Activated CD4-positive, CD25-positive, alpha-beta regulatory T cell treated with anti-CD3 and anti-CD28 coated beads, Interleukin-2, amount 50 U/mL, for 24 hours (primary cell): ENCODE measurements around the gene TCF3.
"Not testable (repeated sequence)": the region's sequence is repeated elsewhere in the genome, so short reads cannot be mapped to it uniquely, and the experiment has no call there.

Experiments used
- ATAC-seq, 2 donors: fragments of 150-1000 bp; cut with Tn5 transposase; one replicate each; pipeline ENCODE4 v1.10.0; 2021; ENCODE audit warnings: mild to moderate bottlenecking in 1 of 2, moderate library complexity in 1 of 2

Gene TCF3

DNA sequence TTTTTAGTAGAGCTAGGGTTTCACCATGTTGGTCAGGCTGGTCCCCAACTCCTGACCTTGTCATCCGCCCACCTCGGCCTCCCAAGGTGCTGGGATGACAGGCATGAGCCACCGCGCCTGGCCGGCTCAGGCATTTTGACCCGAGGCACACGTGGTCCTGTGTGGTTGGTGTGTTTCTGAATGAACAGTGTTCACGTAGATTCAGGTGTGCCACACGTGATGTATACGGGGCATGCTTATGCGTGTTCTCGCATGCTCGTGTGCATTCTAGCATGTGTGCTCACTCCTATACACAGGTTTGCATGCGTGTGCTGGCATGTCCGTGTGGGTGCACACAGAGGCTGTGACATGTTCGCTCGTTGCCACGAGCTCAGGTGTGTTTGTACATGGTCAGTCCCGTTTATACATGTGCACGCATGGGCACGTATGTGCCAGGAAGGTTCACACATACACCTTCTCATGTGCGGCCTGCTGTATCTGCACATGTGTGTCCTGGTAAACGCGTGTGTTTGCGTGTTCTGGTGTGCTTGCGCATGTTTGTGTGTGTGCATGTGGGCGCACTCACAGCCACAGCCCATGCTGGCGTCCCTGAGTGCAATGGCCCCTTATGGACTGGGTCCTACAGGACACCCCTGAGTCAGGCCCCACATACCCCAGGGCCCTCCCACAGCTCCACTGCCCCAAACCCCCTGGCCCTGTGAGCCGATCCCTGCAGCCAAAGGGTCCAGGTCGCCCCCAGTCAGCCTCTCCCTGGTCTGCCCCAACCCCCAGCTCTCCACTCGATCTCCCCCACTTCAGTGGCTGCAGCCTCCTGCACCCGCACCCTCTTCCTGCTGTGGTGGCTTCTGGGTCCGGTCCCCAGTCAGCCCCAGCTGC lies 20.6 kb upstream of the TCF3 start:
- no peak for ATAC-seq

DNA sequence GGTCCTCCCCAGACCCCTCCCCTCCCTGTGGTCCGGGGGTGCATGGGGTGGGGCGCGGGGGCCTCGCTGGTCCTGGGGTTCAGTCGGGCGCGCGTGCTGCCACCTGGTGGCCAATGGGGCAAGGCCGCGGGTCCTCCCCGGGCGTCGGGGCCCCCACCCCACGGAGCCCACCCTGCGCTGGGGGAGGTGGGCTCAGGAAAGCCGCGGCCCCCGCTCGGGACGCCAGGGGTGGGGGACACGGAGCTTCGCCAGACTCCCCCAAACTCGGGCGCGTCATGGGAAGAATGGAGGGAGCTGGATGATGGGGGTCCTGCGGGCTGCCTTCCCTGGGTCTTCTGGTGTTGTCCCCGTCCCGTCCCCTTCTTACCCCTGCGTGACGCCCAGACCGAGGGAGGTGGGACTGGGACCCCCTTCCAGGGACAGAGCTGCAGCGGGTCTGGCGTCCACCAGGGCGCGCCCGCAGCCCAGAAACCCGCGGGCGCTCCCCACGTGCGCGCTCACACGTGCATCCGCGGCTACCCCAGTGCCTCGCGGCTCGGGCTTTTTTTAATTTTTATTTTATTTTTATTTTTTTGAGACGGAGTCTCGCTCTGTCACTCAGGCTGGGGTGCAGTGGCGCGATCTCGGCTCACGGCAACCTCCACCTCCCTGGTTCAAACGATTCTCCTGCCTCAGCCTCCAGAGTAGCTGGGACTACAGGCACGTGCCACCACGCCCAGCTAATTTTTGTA lies 19.8 kb upstream of the TCF3 start:
- peak; percentile 44 to 50 for ATAC-seq

DNA sequence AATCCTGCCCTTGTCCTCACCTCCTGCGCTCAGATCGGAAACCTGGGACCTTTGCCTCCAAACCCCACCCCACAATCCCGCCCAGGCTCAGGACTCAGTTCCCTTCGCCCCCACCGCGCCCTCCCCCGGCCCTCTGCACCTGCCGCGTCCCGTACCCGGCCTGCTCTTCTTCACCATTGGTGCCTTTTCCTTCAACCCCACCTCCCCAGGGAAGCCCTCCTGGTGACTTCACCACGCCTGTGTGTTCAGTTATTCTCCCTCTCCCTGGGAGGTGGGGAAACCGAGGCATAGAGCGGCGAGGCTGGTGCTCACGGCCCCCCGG lies 19.3 kb upstream of the TCF3 start:
- peak; percentile 9 to 20 for ATAC-seq

DNA sequence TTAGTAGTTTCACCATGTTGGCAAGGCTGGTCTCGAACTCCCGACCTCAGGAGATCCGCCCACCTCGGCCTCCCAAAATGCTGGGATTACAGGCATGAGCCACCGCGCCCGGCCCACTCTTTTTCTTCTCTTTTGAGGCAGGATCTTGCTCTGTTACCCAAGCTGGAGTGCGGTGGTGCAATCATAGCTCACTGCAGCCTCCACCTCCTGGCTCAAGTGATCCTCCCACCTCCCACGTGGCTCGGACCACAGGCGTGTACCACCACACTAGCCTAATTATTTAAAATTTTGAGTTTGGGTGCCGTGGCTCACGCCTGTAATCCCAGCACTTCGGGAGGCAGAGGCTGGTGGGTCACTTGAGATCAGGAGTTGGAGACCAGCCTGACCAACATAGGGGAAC lies 18.3 kb upstream of the TCF3 start:
- ATAC-seq, result not testable (repeated sequence)

DNA sequence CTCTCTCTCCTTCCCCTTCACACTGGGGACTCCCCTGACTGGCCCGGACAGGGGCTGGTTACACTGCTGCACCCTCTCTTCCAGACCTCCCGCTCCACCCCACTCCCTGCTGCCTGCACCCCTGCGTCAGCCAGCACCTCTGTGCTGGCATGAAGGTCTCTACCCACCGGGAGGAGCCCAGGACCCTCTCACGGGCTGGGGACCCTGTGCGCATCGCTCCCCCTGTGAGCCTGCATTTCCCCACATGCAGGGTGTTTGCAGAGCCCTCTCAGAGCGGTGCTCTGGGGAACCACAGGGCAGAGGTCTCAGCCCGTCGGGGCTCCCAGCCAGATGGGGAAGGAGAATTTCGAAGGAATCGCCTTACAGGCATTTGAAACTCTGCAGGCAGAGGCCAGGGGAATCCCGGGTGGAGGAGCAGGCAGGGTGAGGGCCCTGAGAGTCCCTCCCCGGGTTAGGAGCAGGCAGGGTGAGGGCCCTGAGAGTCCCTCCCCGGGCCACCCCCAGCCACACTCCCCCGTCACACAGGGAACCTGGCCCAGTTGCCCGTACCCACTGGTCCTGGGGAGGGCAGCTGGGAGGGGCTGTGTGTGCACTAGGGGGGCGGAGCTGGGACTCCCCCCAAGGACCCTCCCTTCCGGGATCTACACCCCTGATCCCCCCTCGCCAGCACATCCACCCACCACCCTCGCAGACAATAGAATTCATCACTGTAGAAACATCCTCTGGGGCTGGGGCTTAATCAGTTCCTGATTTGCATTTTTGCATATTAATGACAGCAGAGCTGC lies 16.3 kb upstream of the TCF3 start:
- ATAC-seq, result peak; percentile 62 to 68

DNA sequence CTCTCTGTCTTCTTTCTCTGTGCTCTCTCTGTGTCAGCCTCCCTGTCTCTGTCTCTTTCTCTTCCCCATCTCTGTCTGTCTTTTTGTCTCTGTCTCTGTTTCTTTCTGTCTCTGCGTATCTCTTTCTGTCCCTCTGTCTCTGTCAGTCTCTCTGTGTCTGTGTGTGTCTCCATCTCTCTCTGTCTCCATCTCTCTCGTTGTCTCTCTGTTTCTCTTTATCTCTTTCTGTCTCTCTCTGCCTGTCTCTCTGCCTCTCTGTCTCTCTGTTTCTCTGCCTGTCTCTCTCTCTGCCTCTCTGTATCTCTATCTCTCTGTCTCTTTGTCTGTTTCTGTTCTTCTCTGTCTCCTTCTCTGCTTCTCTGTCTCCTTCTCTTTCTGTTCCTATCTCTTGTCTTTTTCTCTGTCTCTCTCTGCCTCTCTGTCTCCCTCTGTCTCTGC lies 15.7 kb upstream of the TCF3 start:
- ATAC-seq, result no peak

DNA sequence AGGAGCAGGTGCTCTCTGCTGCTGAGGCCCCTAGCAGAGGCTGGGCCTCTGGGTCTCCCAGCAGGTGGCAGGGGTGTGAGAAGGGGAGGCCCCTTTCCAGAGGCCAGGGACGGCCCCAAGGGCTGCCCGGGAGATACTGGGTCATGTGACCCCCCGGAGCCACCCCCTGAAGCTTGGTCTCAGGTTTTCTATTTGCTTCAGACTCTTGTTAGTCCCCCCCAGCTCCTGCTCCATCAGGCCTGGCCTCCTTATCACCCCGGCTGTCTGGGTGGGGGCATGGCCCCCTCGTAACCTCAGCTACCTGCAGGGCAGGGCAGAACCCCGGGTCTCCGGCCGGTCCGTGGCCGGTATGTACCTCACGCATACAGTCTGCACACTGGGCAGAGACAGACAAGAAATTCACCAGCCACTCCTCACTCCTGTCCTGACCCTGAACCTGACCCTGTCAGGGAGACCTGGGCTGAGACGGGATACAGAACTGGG lies 13.2 kb upstream of the TCF3 start:
- ATAC-seq, result no peak

DNA sequence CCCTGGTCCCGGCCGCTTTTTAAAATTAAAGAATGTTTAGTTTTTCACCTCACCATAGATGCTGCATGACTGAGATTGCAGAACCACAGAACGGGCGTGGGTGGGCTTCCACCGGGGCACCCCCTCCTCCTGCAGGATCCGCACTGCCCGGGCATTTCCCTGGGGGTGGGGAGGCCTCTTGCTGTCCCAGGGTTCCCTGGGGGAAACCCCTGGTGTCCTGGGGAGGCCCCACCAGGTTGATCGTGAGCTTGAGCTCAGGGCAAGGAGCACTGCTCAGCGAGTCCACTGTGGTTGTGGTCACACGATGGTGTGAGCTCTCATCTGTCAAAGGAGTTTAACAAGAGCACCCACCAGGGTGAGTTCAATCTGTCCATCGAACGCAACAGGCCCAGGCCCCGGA lies 11.4 kb upstream of the TCF3 start:
- peak in 1 of 2 donors; percentile 48 for ATAC-seq

DNA sequence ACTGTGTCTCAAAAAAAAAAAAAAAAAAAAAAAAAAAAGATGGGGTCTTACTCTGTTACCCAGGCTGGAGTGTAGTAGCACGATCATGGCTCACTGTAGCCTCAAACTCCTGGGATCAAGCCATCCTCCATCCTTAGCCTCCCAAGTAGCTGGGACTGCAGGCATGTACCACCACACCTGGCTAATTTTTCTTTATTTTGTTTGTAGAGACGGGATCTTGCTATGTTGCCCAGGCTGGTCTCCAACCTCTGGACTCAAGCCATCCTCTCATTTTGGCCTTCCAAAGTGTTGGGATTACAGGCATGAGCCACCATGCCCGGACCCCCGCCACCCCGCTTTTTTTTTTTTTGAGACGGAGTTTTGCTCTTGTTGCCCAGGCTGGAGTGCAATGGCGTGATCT lies 10.8 kb upstream of the TCF3 start:
- ATAC-seq, result not testable (repeated sequence)

DNA sequence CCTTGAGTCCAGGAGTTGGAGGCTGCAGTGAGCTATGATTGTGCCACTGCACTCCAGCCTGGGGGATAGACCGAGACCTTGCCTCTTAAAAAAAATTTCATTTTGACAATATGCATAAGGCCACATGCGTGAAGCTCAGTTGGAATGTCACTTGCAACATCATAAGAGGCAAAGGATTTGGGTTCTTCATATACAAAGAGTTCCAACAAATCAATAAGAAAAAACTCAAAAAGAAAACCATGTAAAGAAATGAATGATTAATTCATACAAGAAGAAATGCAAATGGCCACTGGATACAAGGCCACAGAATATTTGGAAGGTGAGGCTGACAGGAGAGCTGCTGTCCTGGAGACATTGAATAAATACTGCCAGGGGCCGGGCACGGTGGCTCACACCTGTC lies 9.6 kb upstream of the TCF3 start:
- no peak for ATAC-seq

DNA sequence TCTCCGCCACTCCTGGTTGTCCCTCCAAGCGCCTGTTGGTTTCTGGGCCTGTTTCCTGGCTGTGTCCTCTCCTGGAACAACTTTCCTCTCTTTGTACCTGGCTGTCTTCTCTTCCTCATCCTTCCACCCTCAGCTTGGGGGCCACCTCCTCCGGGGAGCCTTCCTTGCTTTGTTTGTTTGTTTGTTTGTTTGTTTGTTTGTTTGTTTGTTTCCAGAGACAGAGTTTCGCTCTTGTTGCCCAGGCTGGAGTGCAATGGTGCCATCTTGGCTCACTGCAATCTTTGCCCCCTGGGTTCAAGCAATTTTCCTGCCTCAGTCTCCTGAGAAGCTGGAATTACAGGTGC lies 6.6 kb upstream of the TCF3 start:
- ATAC-seq, result no peak

DNA sequence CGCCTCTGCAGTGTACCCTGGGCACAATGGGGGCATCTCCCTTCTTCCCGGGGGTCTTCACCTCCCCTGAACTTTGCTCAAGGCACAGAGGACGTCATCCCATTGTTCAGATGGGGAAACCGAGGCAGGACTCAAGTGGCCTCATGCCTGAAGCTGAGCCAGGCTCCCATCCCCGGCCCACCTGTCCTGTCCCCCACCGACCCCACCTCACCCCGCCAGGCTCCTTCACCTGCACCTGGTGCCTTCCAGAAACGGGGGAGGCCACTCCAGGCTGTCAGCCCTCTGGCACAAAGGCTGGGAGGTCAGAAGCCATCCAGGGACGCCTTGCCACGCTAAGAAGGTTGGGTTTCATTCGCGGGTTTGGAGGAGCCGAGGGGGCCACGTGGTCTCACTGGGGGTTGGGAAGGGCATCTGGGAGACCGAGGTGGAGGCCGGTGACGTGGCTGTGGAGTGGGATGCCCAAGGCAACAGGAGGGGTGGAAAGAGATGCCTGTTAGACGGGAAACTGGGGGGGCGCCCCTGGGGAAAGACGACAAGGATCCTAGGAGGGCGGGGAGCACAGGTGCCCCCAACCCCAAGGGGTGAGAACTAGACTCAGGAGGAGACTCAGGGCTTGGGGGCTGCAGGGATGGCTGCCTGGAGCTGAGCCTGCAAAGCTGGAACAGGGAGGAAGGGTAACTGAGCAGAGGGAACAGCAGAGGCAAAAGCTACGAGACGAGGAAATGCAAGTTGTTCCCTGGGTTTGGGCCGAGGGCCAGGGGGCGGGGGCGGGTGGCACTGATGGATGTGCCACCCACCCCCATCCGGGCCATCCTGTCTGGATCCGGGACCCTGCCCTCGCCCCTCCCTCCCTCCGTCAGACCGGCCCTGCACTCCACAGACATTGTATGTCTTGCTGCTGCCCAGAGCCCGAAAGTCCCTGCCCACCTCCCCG lies 6.0 kb upstream of the TCF3 start:
- ATAC-seq, result no peak

DNA sequence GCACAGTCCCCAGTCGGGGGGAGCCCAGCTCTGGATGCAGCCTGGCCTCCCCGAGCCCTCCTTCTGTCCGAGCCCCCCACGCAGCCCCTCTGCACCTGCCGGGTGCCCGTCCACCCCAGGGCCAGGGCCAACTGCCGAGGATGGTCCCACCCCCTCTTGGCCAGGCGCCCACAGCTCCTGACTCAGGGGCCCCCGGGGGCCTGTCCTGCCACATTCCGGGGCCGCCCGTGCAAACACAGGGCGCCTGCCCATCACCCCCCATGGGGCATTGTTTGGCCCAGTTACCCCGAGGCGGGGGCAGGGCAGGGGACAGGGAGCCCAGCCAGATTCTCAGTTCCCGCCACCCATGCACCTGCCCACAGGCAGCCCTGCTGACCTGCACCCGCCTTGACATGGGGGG lies 5.3 kb upstream of the TCF3 start:
- ATAC-seq, result no peak

DNA sequence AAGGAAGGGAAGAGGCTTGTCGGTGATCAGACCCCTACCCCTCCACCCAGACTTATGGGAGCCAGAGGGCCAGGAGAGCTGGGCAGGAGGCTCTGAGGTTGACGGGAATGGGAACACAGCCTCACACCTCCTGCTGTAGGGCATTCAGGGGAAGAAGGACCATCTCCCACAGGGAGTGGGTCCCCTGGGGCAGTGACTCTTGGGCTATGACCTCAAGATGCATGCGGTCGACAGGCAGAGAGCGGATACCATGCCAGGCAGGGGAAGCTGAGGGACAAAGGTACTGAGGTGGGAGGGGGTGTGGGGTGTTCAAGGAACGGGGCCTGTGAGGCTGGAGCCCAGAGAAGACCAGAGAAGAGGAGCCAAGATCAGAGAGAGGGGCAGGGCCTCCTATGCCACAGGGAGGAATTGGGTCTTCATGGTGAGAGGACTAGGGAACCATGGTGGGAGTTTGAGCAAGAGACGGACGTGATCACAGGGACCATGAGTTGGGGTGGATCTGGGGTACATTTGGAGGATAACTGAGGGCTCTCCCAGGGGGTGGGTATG lies 4.6 kb upstream of the TCF3 start:
- no peak for ATAC-seq

DNA sequence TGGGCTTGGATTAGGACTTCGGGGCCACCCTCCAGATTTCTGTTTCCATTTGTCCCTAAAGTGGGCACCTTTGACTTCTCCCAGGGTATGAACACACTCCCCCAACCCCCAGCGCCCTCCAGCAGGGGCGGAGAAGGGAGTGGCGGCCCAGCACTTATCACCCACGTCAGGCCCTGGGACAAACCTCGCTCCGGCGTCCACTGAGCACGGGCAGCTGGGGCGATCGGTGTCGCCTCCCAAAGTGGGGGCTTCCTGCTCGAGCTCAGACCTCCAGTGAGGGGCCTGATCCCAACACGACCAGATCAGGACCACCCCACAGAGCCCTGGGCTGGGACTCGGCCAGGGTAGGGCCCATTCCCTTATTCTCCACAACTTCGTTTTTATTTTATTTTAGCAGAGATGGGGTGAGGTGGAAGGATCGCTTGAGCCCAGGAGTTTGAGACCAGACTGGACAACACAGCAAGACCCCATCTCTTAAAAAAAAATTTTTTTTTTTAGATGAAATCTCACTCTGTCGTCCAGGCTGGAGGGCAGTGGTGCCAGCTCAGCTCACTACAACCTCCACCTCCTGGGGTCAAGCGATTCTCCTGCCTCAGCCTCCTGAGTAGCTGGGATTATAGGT lies 3.7 kb upstream of the TCF3 start:
- ATAC-seq, result no peak

DNA sequence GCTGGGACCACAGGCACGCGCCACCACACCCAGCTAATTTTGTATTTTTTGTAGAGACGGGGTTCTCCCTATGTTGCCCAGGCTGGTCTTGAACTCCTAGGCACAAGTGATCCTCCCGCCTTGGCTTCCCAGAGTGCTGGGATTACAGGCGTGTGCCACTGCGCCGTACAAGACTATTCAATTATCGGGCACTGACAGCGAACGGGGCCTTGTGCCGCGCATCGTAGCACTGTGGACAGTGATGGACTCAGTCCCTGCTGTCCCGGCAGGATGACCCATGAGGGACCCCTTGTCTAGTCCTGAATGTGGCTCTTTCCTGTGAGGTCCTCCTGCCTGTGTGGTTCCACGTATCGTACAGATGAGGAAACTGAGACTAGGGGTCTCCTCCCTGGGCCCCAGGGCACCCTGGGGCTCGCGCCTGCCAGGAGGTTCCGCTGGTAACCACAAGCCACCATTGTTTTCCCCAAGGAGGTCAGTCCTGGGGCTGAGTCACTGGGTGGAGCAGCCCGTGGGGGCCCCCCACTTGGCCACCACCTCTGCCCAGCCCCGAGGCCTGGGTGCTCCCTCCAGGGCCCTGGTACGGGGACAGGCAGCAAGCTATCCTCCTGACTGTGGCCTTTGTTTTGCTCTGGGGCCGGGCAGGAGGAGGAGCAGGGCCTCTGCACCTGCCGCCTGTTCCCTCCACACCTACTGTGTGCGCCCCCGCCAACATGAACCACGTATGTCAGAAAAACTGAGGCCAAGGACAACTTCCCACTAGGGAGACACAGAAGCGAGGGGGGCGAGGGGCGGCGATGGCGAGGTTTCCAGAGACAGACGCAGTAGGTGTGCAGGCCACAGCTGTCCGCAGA lies 2.9 kb upstream of the TCF3 start:
- ATAC-seq, result no peak

DNA sequence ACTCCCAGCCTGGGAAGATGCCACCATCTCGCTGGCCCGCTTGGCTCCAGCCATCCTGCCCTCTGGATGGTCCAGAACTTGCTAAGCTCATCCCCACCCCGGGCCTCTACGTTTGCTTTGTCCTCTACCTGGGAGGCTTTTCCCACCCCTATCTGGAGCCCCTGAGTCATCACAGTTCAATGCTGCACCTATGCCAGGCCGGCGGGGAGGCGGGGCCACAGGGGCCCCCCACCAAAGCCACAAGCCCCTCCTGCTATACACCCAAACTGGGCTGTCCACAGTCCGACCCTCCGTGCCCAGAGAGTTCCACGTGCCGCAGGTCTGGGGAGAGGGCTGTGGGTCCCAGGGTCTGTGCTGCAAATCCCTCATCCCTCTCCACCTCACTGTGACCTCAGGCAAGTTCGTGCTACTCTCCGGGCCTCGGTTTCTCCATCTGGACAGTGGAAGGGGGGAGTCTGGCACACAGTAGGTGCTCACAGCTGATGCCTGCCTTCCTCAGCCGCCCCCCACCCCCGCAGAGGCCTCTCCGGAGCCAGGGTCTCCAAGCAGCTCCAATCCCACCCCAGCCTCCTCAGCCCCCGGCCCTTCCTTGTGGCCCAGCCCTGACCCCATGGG lies 1.9 kb upstream of the TCF3 start:
- no peak for ATAC-seq

DNA sequence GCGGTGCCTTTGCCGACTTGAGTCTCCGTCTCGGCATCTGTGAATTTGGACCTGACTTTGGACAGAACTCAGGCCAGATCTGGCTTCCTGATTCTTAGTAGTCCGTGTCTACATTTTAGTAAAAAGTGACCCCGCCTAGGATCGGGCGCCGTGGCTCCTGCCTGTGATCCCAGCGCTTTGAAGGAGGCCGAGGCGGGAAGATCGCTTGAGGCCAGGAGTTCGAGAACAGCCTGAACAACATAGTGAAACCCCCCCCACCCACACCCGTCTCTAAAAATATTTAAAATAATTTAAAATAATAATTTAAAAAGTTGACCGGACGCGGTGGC lies 849 bp upstream of the TCF3 start:
- no peak for ATAC-seq

DNA sequence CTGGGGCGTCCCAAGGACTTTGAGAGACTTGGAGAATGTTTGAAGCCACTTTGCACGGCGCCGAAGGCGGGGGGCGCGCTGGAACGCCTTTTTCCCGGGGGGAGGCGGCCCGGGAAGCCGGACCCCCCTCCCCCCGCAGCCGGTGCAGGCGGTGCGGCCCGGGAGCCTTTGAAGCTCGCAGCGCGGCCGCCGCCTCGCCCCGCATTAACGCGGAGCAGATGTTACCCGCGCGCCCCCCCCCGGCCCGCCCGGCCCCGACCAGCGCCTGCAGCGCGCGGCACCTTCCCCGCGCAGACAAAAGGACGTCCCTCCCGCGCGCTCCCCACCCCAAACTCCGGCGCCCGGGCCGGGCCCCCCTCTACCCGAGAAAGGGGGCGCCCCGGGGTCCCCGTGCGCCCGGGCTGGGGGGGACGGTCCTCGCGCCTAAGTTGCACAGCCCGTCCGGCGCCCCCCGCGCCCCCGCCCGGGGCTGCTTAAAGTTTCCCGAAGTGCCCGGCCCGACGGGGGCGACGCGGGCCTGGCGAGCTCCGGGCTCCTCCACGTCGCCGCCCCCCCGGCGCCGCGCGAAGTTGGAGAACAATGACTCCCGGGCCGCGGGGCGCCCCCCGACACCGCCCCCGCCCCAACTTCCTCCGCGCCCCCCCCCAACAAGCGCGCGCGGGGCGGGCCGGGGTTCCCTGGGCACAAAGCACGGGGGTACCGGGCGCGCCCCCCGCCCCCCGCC lies 685 bp downstream of the TCF3 start:
- ATAC-seq, result no peak
